Measurements from ENCODE around the gene ZNF524. TPM values are rescaled to one million over a fixed set of nuclear protein-coding genes. Genes with fewer than 3 reads are reported as not detected.

The ZNF524 gene
- total RNA-seq, 2 donors from 2014 or later = 14.1 to 18.7 TPM

GRCh38 chr19:55613930-55614710 lies 14.0 kb downstream of the ZNF524 start:
- ATAC-seq (no peak), DNase-seq (no peak)
- intact Hi-C loops (cut with DNase I) = no loop called here

- ATAC-seq (no peak), DNase-seq (no peak)
- intact Hi-C loops (cut with DNase I) = no loop called here
Measured at GRCh38 chr19:55614711-55615542, 14.8 kb downstream of the ZNF524 start.

- DNase-seq = no peak
Measured at GRCh38 chr19:55615543-55616394, 15.7 kb downstream of the ZNF524 start.

DNA sequence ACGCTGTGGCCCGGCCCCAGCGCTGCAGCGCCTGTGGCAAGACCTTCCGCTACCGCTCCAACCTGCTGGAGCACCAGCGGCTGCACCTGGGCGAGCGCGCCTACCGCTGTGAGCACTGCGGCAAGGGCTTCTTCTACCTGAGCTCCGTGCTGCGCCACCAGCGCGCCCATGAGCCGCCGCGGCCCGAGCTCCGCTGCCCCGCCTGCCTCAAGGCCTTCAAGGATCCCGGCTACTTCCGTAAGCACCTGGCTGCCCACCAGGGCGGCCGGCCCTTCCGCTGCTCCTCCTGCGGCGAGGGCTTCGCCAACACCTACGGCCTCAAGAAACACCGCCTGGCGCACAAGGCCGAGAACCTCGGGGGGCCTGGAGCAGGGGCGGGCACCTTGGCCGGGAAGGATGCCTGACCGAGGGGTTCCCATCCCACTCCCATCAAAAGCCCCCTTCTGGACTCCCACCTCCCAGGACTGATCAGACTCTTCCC lies 16.3 kb downstream of the ZNF524 start:
- intact Hi-C loops (cut with DNase I) = no loop called here
- DNase-seq (no peak), ATAC-seq (no peak)

More at GRCh38 chr19:55615543-55616394, 15.7 kb downstream of the ZNF524 start:
- no peak for ATAC-seq
- intact Hi-C loops (cut with DNase I) = no loop called here

GRCh38 chr19:55617426-55617825 lies 17.3 kb downstream of the ZNF524 start:
- intact Hi-C loops (cut with DNase I) = no loop called here

DNA sequence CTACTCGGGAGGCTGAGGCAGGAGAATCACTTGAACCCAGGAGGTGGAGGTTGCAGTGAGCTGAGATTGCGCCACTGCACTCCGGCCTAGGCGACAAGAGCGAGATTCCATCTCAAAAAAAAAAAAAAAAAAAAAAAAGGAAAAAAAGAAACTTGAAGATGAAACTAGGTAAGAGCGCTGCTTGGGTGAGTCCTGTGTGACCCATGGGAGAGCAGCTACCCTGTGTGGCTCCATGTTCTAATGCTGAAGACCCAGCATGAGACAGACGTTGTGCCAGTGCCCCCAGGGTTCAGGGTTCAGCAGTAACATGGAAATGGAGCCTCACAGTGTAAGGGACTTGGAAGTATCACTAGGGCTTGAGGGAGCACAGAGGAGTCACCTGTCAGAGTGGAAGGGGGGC lies 18.3 kb downstream of the ZNF524 start:
- intact Hi-C loops (cut with DNase I) = no loop called here
- DNase-seq = no peak

More at GRCh38 chr19:55617426-55617825, 17.3 kb downstream of the ZNF524 start:
- ATAC-seq (no peak), DNase-seq (no peak)

DNA sequence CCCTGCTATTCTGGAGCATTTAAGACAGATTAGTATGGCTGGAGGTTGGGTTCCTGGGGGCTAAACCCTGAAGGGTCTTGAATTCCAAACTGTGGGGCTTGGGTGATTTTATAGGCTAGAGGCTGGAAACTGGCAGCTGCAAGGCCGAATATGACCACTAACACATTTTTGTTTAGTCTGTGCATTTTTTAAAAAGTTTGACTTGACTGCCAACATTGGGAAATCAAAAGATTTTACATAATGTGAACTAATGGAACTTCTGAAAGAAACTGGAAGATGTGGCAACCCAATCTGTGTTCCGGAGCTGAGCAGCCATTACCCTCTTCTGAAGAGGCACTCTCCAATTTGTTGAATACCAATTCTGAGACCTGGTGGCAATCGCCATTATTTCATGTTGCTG lies 19.2 kb downstream of the ZNF524 start:
- intact Hi-C loops (cut with DNase I) = no loop called here
- no peak for ATAC-seq
- no peak for DNase-seq

More for the DNA sequence above, 18.3 kb downstream of the ZNF524 start:
- ATAC-seq = no peak

DNA sequence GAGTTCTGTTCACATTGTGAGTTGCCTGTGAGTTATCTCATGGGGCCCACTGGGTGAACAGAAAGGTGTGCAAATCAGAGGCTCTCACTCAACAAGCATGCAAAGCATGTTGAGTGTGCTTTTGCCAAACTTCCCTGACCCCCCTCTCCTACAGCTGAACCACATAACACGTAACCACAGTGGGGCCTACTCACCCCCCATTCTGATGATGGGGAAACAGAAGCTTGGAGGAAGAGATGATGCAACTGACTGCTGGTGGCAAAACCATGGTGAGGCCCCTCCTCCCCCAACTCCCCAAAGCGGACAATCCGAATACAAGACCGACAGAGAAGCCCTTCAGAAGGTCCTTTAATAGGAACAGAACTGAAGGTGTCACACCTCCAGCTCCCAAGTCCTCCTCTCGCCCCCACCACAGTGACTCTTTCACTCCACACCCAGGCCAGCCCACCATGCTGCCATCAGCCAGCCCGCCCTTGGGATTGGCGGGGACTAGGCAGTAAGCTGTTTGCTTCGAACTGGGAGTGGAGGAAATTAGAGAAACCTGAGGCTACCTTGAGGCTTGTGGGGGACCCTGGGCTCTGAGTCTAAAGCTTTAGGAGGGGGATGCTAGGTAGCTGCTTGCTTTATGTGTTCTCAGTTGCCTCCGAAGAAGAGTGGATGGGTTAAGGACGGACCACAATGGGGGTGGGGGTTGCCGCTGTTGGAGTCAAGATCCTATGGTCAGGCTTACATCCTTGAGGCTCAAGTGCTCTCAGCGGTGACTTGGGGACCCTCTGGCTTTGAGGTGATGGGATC lies 20.5 kb downstream of the ZNF524 start:
- intact Hi-C loops (cut with DNase I) = no loop called here
- ATAC-seq = no peak
- DNase-seq = no peak

DNA sequence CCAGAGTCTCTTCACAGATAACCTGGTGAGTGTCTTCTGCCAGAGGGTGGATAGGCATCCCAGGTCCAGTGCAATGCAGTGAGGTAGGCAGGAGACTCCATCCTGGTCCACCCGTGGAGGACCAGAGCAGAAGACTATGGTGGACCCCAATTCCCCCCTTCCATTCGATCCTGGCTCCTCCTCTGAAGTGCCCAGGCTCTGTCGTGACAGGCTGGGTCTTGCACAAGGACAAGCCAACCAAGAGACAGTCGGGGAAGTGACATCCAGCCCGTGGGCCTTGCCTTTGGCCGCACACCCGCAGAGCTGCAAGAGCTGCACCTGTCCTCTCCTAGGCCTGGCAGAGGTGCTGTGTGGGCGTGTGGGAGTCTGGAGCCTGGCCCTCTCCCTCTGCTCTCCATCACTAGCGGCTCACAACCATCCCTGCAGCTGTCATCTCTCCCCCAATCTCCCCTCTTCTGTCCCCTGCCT lies 21.2 kb downstream of the ZNF524 start:
- no peak for ATAC-seq
- intact Hi-C loops (cut with DNase I) = no loop called here
- DNase-seq = no peak

- DNase-seq (no peak), ATAC-seq (no peak)
- intact Hi-C loops (cut with DNase I) = no loop called here
Measured at GRCh38 chr19:55621673-55622231, 21.7 kb downstream of the ZNF524 start.

- DNase-seq = no peak
- ATAC-seq = no peak
- intact Hi-C loops (cut with DNase I) = no loop called here
Measured at GRCh38 chr19:55622242-55622969, 22.3 kb downstream of the ZNF524 start.

- DNase-seq (no peak), ATAC-seq (no peak)
- intact Hi-C loops (cut with DNase I) = no loop called here
Measured at GRCh38 chr19:55623130-55623529, 23.0 kb downstream of the ZNF524 start.

DNA sequence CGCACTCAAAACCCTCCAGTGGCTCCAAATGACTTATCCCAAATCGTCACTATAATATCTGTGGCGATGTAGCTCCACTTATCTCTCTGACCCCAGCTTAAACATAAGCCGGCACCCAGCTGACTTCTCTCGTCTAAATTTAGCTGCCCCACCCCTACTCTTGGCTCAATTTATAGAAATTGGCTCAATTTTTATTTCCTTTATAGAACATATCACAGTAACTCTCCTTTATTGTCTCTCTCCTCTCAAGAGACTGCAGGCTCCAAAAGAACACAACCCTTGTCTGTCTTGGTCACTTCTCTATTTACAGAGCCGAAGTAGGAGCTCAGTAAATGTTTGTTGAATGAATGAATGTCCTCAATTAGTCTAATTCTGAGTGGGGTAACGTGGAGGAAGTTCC lies 23.5 kb downstream of the ZNF524 start:
- DNase-seq (no peak), ATAC-seq (no peak)
- intact Hi-C loops (cut with DNase I) = no loop called here

DNA sequence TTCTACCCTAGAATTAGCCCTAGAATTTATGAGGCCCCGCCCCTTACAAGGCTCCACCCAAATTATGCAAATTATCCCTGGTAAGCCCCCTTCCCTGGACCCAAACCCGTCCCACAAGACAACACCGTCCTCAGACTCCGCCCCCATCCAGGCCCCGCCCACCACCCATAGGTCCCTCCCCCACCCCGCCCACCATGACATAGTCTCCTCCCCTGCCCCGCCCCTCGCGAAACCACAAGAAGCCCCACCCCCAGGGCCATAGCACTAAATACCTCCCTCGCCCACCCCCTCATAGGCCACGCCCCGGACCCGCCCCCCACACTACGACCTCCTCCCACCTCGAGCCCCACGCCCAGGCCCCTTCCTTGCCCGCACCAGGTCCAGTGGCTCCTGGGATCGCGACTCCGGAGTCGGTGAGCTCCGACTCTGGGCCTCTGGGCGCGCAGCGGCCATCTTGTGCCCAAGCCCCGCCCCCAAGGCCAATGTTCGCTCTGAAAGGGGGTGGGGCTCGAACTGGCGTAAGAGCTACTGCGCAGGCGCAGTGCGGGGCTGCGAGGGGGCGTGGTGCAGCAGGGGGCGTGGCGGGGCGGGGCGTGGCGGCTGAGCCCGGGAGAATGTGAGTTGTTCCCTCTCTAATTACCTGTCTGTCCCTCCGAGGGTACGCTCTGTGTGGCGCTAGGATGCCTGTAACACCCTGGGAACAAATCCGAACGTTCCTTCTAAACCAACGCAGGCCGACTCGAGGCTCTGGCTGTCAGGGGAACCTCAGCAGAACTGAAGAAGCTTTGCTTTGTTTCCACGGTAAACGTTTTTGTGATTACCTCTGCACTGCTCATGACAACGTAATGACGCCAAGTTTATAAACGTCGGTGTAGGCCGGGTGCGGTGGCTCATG lies 24.3 kb downstream of the ZNF524 start, which contains the start of gene ZNF784:
Gene ZNF784 (minus strand): TSS at position 458 of the 895 bp plus-strand sequence. CDS start 5 bp downstream, at position 453.
- intact Hi-C loops (cut with DNase I) = no loop called here
- DNase-seq (peak; percentile 94), ATAC-seq (peak; percentile 93 to 94)

- intact Hi-C loops (cut with DNase I) = no loop called here
- no peak for DNase-seq
- ATAC-seq = no peak
Measured at GRCh38 chr19:55625004-55625326, 24.9 kb downstream of the ZNF524 start.

GRCh38 chr19:55626350-55626749 lies 26.3 kb downstream of the ZNF524 start:
- DNase-seq (no peak), ATAC-seq (no peak)
- intact Hi-C loops (cut with DNase I) = no loop called here
